GM19023 (cell line): ENCODE measurements around the gene ZNF70.

Experiments used
- ATAC-seq: cut with Tn5 transposase; IDR thresholded peaks from one replicate; pipeline ENCODE4 v1.9.1; 2021; ENCODE audit warnings: mild to moderate bottlenecking, moderate library complexity; ENCODE audit not compliant: unreplicated experiment

ZNF70 gene

GRCh38 chr22:23750714-23751440, at the start of gene ZNF70:
ZNF70 (minus strand) TSS chr22:23751112; CDS start chr22:23745140, 5,972 bp downstream.
- ATAC-seq: peak; percentile 76

GRCh38 chr22:23796461-23796860, 45.5 kb upstream of the ZNF70 start:
- no peak for ATAC-seq

GRCh38 chr22:23793326-23793725, 42.4 kb upstream of the ZNF70 start:
- no peak for ATAC-seq

GRCh38 chr22:23791738-23792645, 41.1 kb upstream of the ZNF70 start:
- ATAC-seq: no peak

GRCh38 chr22:23790819-23791737, 40.2 kb upstream of the ZNF70 start:
- ATAC-seq: no peak

- no peak for ATAC-seq
These were observed 38.7 kb upstream of the ZNF70 start for GRCh38 chr22:23789638-23790037.

GRCh38 chr22:23789121-23789520, 38.2 kb upstream of the ZNF70 start:
- no peak for ATAC-seq

- ATAC-seq: no peak
These were observed 37.0 kb upstream of the ZNF70 start for GRCh38 chr22:23787910-23788309.

GRCh38 chr22:23787600-23787896, 36.6 kb upstream of the ZNF70 start:
- ATAC-seq: no peak

GRCh38 chr22:23786752-23787599, 36.1 kb upstream of the ZNF70 start, which contains the start of gene SMARCB1:
SMARCB1 (plus strand) TSS chr22:23786966; CDS start chr22:23787170, 204 bp downstream.
- peak; percentile 63 for ATAC-seq

GRCh38 chr22:23786261-23786710, 35.4 kb upstream of the ZNF70 start:
- no peak for ATAC-seq

- ATAC-seq: no peak
These were observed 33.4 kb upstream of the ZNF70 start for GRCh38 chr22:23784215-23784732.

- ATAC-seq: no peak
These were observed 32.6 kb upstream of the ZNF70 start for GRCh38 chr22:23783265-23784150.

- no peak for ATAC-seq
These were observed 31.8 kb upstream of the ZNF70 start for GRCh38 chr22:23782703-23783102.

GRCh38 chr22:23782252-23782651, 31.3 kb upstream of the ZNF70 start:
- no peak for ATAC-seq

GRCh38 chr22:23781511-23782183, 30.7 kb upstream of the ZNF70 start:
- no peak for ATAC-seq

GRCh38 chr22:23781065-23781464, 30.2 kb upstream of the ZNF70 start:
- no peak for ATAC-seq

- no peak for ATAC-seq
These were observed 29.3 kb upstream of the ZNF70 start for GRCh38 chr22:23780146-23780748.
